ENCODE measurements around the gene LRRK1. TPM values are rescaled to one million over a fixed set of nuclear protein-coding genes. Genes with fewer than 3 reads are reported as not detected.
A peak's percentile ranks its signal among the peaks of the same experiment; 100 is the strongest.

LRRK1 gene
- total and polyA plus RNA-seq, 8 donors, result 2.3 to 73.3 (median 7.0) TPM

DNA sequence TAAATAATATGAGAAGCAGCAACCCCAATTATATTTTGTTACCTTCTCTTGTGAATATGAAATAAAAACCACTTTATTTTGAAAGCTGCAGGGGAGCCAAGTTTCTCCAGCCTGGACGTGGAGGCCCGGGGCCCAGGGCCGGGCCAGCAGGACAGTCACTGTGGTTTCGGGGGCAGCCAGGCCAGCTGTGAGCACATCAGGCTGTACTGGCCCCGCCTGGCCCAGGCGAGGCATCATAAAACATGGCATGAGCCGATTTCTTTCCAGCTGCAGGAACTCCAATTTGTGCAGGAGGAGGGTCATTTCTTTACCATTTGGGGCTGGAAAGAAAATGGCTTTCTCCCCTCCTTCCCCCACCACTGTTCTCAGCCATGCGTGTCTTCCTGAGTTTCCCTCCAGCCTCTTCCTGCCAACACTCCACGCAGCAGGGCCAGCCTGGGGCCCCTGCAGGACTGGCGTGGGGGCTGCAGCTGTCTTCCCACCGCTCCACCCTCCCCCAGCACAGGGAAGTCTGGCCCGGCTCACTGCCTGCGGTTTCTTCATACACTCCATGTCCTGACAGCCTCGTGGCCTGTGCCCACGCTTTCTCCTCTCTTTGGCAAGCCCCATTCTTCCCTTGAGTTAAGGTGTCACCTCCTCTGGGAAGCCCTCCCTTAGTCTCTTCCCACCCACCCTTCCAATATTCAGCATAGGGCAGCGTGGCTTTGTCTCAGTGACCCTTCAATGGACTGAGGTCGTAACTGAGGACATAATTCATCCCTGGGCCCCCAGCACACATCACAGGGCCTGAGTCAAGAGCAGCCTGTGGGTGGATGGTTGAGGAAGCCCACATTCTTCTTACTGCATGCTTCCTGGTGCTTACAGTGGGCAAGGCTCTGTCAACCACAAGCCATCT, 196.9 kb downstream of the LRRK1 start:
- H3K36me3 ChIP-seq, result no peaks in the 10 kb centered on the region
- TF ChIP-seq POLR2A (IDR thresholded peaks at IDR 0.05) (no peak), EP300 (IDR thresholded peaks at IDR 0.05) (no peak)
- TF ChIP-seq, protein P1, sequence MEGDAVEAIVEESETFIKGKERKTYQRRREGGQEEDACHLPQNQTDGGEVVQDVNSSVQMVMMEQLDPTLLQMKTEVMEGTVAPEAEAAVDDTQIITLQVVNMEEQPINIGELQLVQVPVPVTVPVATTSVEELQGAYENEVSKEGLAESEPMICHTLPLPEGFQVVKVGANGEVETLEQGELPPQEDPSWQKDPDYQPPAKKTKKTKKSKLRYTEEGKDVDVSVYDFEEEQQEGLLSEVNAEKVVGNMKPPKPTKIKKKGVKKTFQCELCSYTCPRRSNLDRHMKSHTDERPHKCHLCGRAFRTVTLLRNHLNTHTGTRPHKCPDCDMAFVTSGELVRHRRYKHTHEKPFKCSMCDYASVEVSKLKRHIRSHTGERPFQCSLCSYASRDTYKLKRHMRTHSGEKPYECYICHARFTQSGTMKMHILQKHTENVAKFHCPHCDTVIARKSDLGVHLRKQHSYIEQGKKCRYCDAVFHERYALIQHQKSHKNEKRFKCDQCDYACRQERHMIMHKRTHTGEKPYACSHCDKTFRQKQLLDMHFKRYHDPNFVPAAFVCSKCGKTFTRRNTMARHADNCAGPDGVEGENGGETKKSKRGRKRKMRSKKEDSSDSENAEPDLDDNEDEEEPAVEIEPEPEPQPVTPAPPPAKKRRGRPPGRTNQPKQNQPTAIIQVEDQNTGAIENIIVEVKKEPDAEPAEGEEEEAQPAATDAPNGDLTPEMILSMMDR (IDR thresholded peaks at IDR 0.05), result no peak
- no peak overlapping the region for H3K4me3 ChIP-seq
- intact Hi-C loops (cut with DNase I; ENCODE audit: low total_unique reads), result no loop called here
- peak overlapping the region in 3 of 5 donors; percentile 13 to 32 (median 20) for H3K27ac ChIP-seq
- peak in 1 of 2 donors; percentile 73 for DNase-seq
- no peaks in the 10 kb centered on the region for H3K27me3 ChIP-seq
- H3K9me3 ChIP-seq, result no peaks in the 10 kb centered on the region
- H3K4me1 ChIP-seq, result peaks cover under 1 to 14% (median 6%) of the 10 kb centered on the region in 4 donors
- 58 to 75% (median 71%) methylated on average over 17 of the region's 17 CpGs for WGBS, 5 donors

DNA sequence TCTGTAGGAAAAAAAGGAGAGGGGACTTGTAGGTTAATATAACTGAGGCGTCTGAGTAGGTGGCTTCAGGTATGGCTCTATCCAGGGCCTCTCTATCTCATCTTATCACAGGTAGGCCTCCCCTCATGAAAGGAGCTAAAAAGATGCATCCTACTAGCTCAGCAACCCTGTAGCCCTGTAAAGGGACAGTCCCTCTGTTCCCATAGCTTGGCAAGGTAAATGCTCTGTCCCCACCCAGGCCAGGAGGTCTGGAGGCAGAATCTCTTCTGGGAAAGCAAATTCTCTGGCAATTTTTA, 197.5 kb downstream of the LRRK1 start:
- no peaks in the 10 kb centered on the region for H3K9me3 ChIP-seq
- H3K4me3 ChIP-seq, result no peak overlapping the region
- no peaks in the 10 kb centered on the region for H3K27me3 ChIP-seq
- no peaks in the 10 kb centered on the region for H3K36me3 ChIP-seq
- intact Hi-C loops (cut with DNase I; ENCODE audit: low total_unique reads), result no loop called here
- 79 to 97% (median 88%) methylated on average over 1 of the region's 1 CpG for WGBS, 5 donors
- H3K27ac ChIP-seq, result peak overlapping the region in 2 of 5 donors; percentile 13 to 20
- peaks cover 7 to 20% (median 12%) of the 10 kb centered on the region in 4 donors for H3K4me1 ChIP-seq
- TF ChIP-seq, protein P1 (IDR thresholded peaks at IDR 0.05), result no peak
- no peak for TF ChIP-seq EP300 (IDR thresholded peaks at IDR 0.05)
- no peak for TF ChIP-seq POLR2A (IDR thresholded peaks at IDR 0.05)
- no peak for TF ChIP-seq POLR2AphosphoS5 (IDR thresholded peaks at IDR 0.05)
- no peak for DNase-seq

DNA sequence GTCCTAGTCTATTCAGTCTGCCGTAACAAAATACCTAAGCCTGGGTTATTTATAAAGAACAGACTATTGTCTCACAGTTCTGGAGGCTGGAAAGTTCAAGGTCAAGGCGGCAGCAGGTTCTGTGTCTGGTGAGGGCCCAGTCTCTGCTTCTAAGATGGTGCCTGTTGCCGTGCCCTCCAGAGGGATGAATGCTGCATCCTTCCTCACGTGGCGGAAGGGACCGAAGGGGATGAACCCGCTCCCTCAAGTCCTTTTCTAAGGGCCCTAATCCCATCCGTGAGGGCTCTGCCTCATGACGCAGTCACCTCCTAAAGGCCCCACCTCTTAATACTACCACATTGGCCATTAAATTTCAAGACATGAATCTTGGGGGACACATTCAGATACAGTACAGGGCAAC, 199.0 kb downstream of the LRRK1 start:
- DNase-seq, result no peak
- 87 to 99% (median 97%) methylated on average over 9 of the region's 9 CpGs for WGBS, 5 donors
- Histone ChIP-seq H3K27ac (no peak overlapping the region), H3K27me3 (no peaks in the 10 kb centered on the region), H3K4me3 (no peak overlapping the region), H3K9me3 (no peaks in the 10 kb centered on the region), H3K36me3 (no peaks in the 10 kb centered on the region), H3K4me1 (peaks cover 10 to 29% (median 21%) of the 10 kb centered on the region in 4 donors)
- no peak for TF ChIP-seq POLR2A (IDR thresholded peaks at IDR 0.05)
- TF ChIP-seq, protein P1 (IDR thresholded peaks at IDR 0.05), result no peak
- no peak for TF ChIP-seq EP300 (IDR thresholded peaks at IDR 0.05)
- TF ChIP-seq POLR2AphosphoS5 (IDR thresholded peaks at IDR 0.05), result no peak
- intact Hi-C loops (cut with DNase I; ENCODE audit: low total_unique reads), result no loop called here

DNA sequence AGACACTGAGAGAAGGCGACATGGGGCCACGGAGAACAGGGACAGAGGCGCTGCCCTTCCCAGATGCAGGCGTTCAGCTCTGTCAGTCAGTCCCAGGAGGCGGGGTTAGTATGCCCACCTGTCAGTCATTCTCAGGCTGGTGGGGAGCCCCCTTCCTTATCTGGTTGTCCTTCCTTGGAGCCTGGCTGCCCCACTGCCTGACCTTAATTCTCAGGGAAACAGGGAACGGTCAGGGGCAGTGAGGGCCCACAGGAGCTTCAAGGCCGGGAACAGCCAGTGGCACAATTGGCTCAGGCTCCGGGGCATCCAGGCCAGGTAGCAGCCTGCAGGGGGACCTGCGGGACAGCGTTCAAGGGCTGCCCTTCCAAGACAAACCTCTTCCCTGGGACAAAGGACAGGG, 199.5 kb downstream of the LRRK1 start:
- TF ChIP-seq EP300 (IDR thresholded peaks at IDR 0.05) (no peak), POLR2A (IDR thresholded peaks at IDR 0.05) (no peak), POLR2AphosphoS5 (IDR thresholded peaks at IDR 0.05) (no peak)
- TF ChIP-seq, protein P1 (IDR thresholded peaks at IDR 0.05), result no peak
- Histone ChIP-seq H3K9me3 (no peaks in the 10 kb centered on the region), H3K36me3 (no peaks in the 10 kb centered on the region), H3K4me1 (peaks cover 10 to 29% (median 21%) of the 10 kb centered on the region in 4 donors), H3K27ac (no peak overlapping the region), H3K4me3 (no peak overlapping the region), H3K27me3 (no peaks in the 10 kb centered on the region)
- intact Hi-C loops (cut with DNase I; ENCODE audit: low total_unique reads), result no loop called here
- 89 to 95% (median 93%) methylated on average over 6 to 10 of the region's 10 CpGs for WGBS, 5 donors
- no peak for DNase-seq

Measured in stomach (tissue), 9 donors.